Endothelial cell of umbilical vein (primary cell): ENCODE data around the gene RORC.

Source experiments
- CTCF ChIP-seq, 2 donors: IDR thresholded peaks; 1 replicate in 1 of 2; 2 replicates in 1 of 2; pipeline ENCODE4 v1.5.1; 2011; ENCODE audit warnings: low read length in 2 of 2, mild to moderate bottlenecking in 2 of 2, moderate library complexity in 2 of 2, control low read depth in 1 of 2, inconsistent platforms in 1 of 2, low read depth in 1 of 2; ENCODE audit not compliant: insufficient read depth in 1 of 2; ENCODE audit errors: extremely low read depth in 1 of 2
- EZH2 ChIP-seq: IDR thresholded peaks from 2 replicates; pipeline ENCODE4 v1.6.1; 2012; ENCODE audit warnings: borderline replicate concordance, low read depth, mild to moderate bottlenecking, moderate library complexity, low read length, inconsistent platforms; ENCODE audit not compliant: severe bottlenecking
- FOS ChIP-seq: IDR thresholded peaks from 2 replicates; pipeline ENCODE4 v1.6.1; 2011; ENCODE audit warnings: mild to moderate bottlenecking, low read length, moderate library complexity, borderline replicate concordance; ENCODE audit not compliant: insufficient read depth
- GATA2 ChIP-seq: IDR thresholded peaks from 2 replicates; pipeline ENCODE4 v1.7.0; 2011; ENCODE audit warnings: low read depth, mild to moderate bottlenecking, moderate library complexity, mixed read lengths, low read length; ENCODE audit not compliant: insufficient read length, insufficient read depth
- JUN ChIP-seq: IDR thresholded peaks from 2 replicates; pipeline ENCODE4 v1.6.1; 2011; ENCODE audit warnings: borderline replicate concordance, low read depth; ENCODE audit not compliant: insufficient read length, insufficient read depth
- MAX ChIP-seq: IDR thresholded peaks from 2 replicates; pipeline ENCODE4 v1.6.1; 2011; ENCODE audit not compliant: insufficient read depth, insufficient read length
- MYC ChIP-seq: IDR thresholded peaks from one replicate; pipeline ENCODE4 v1.6.1; 2011; ENCODE audit warnings: mild to moderate bottlenecking, low read depth, low read length
- POLR2A ChIP-seq: IDR thresholded peaks from 2 replicates; pipeline ENCODE4 v1.6.1; 2012; ENCODE audit warnings: low read depth, mild to moderate bottlenecking, control low read depth, low read length
- POLR2AphosphoS5 ChIP-seq: IDR thresholded peaks from 2 replicates; pipeline ENCODE4 v1.6.1; 2012; ENCODE audit warnings: low read depth, mild to moderate bottlenecking, control low read depth, low read length, moderate library complexity; ENCODE audit not compliant: insufficient read depth

- TF ChIP-seq POLR2A (no peak), CTCF (IDR thresholded peaks at IDR 0.05; ENCODE audit: extremely low read depth in 1 of 2, insufficient read depth in 1 of 2, low read depth in 1 of 2, low read length in 2 of 2) (no peak), JUN (no peak), EZH2 (no peak), POLR2AphosphoS5 (no peak), FOS (no peak), MYC (no peak), MAX (no peak), GATA2 (no peak)
These were observed 39.9 kb upstream of the RORC start for GRCh38 chr1:151871284-151872030.
